ENCODE results near the gene SEZ6L. TPM values are rescaled to one million over a fixed set of nuclear protein-coding genes. Genes with fewer than 3 reads are reported as not detected.
A peak's percentile ranks its signal among the peaks of the same experiment; 100 is the strongest.

The SEZ6L gene
- total RNA-seq, 1 donor from 2014 or later, result 1.2 TPM

- TF ChIP-seq, protein P1, sequence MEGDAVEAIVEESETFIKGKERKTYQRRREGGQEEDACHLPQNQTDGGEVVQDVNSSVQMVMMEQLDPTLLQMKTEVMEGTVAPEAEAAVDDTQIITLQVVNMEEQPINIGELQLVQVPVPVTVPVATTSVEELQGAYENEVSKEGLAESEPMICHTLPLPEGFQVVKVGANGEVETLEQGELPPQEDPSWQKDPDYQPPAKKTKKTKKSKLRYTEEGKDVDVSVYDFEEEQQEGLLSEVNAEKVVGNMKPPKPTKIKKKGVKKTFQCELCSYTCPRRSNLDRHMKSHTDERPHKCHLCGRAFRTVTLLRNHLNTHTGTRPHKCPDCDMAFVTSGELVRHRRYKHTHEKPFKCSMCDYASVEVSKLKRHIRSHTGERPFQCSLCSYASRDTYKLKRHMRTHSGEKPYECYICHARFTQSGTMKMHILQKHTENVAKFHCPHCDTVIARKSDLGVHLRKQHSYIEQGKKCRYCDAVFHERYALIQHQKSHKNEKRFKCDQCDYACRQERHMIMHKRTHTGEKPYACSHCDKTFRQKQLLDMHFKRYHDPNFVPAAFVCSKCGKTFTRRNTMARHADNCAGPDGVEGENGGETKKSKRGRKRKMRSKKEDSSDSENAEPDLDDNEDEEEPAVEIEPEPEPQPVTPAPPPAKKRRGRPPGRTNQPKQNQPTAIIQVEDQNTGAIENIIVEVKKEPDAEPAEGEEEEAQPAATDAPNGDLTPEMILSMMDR (IDR thresholded peaks at IDR 0.05; ENCODE audit: unreplicated experiment), result peak; percentile 95
- Mint-ChIP-seq H3K27me3 (ENCODE audit: unreplicated experiment) (no peaks in the 10 kb centered on the region), H3K36me3 (ENCODE audit: low read depth, unreplicated experiment) (no peaks in the 10 kb centered on the region), H3K4me3 (ENCODE audit: unreplicated experiment) (no peak overlapping the region), H3K4me1 (ENCODE audit: unreplicated experiment) (no peaks in the 10 kb centered on the region), H3K9me3 (ENCODE audit: unreplicated experiment) (no peaks in the 10 kb centered on the region), H3K27ac (ENCODE audit: unreplicated experiment) (peak overlapping the region; percentile 50)
- DNase-seq (ENCODE audit: low spot score), result peak; percentile 72
These were observed 191.1 kb downstream of the SEZ6L start for GRCh38 chr22:26360169-26360885.

GRCh38 chr22:26362471-26362870 is 193.2 kb downstream of the SEZ6L start:
- Mint-ChIP-seq H3K27ac (ENCODE audit: unreplicated experiment) (no peak overlapping the region), H3K27me3 (ENCODE audit: unreplicated experiment) (peaks cover 3% of the 10 kb centered on the region), H3K9me3 (ENCODE audit: unreplicated experiment) (no peaks in the 10 kb centered on the region), H3K4me3 (ENCODE audit: unreplicated experiment) (no peak overlapping the region), H3K36me3 (ENCODE audit: low read depth, unreplicated experiment) (no peaks in the 10 kb centered on the region), H3K4me1 (ENCODE audit: unreplicated experiment) (no peaks in the 10 kb centered on the region)
- TF ChIP-seq, protein P1 (IDR thresholded peaks at IDR 0.05; ENCODE audit: unreplicated experiment), result no peak
- no peak for DNase-seq (ENCODE audit: low spot score)

- DNase-seq (ENCODE audit: low spot score), result peak; percentile 70
- Mint-ChIP-seq H3K27me3 (ENCODE audit: unreplicated experiment) (peaks cover 3% of the 10 kb centered on the region), H3K9me3 (ENCODE audit: unreplicated experiment) (no peaks in the 10 kb centered on the region), H3K4me1 (ENCODE audit: unreplicated experiment) (no peaks in the 10 kb centered on the region), H3K4me3 (ENCODE audit: unreplicated experiment) (no peak overlapping the region), H3K27ac (ENCODE audit: unreplicated experiment) (no peak overlapping the region), H3K36me3 (ENCODE audit: low read depth, unreplicated experiment) (no peaks in the 10 kb centered on the region)
- TF ChIP-seq, protein P1 (IDR thresholded peaks at IDR 0.05; ENCODE audit: unreplicated experiment), result peak; percentile 39
These were observed 195.1 kb downstream of the SEZ6L start for GRCh38 chr22:26364066-26365015.

- Mint-ChIP-seq H3K4me3 (ENCODE audit: unreplicated experiment) (no peak overlapping the region), H3K27me3 (ENCODE audit: unreplicated experiment) (peaks cover 3% of the 10 kb centered on the region), H3K27ac (ENCODE audit: unreplicated experiment) (no peak overlapping the region), H3K9me3 (ENCODE audit: unreplicated experiment) (no peaks in the 10 kb centered on the region), H3K4me1 (ENCODE audit: unreplicated experiment) (no peaks in the 10 kb centered on the region), H3K36me3 (ENCODE audit: low read depth, unreplicated experiment) (no peaks in the 10 kb centered on the region)
- TF ChIP-seq, protein P1 (IDR thresholded peaks at IDR 0.05; ENCODE audit: unreplicated experiment), result peak; percentile 97
- peak; percentile 59 for DNase-seq (ENCODE audit: low spot score)
These were observed 198.4 kb downstream of the SEZ6L start for GRCh38 chr22:26367402-26368245.
